Measurements from ENCODE around the gene COL11A2.

COL11A2 gene

DNA sequence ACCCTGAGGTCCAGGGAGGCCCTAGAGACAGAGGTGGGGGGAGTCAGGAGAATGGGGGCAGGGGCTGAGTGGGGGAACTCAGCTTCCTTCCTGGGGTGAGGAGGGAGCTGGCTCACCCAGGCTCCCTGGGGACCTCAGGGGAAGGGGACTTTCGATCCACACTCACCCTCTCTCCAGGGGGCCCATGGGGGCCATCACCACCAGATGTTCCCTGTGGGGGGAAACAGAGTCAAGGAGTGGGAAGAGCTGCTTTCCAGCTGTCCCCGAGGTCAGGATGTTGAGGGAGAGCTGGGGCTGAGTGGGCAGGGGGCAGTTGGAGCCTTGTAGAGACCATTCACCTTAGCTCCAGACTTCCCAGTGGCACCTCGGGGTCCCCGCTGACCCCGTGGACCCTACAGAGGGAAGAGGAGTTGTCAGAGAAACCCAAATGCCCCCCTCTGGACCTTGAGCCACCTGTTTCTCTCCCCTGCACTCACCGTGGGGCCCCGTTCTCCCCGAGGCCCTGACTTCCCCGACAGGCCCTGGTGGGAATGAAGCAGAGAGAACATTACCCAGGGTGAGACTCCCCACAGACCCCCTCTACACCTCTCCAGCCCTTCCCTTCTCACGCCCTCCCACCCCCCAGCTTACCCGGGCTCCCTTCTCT is 18.6 kb downstream of the COL11A2 start:
- Histone ChIP-seq H3K27ac (no peak overlapping the region), H3K9me3 (ENCODE audit: severe bottlenecking) (no peaks in the 10 kb centered on the region), H3K4me3 (ENCODE audit: low read depth, low read length) (no peak overlapping the region), H3K36me3 (no peaks in the 10 kb centered on the region; the same call in 1 of the 2 replicates), H3K27me3 (ENCODE audit: insufficient read depth, low read depth, severe bottlenecking) (no peaks in the 10 kb centered on the region)
- no peak for DNase-seq
- TF ChIP-seq, protein P1, sequence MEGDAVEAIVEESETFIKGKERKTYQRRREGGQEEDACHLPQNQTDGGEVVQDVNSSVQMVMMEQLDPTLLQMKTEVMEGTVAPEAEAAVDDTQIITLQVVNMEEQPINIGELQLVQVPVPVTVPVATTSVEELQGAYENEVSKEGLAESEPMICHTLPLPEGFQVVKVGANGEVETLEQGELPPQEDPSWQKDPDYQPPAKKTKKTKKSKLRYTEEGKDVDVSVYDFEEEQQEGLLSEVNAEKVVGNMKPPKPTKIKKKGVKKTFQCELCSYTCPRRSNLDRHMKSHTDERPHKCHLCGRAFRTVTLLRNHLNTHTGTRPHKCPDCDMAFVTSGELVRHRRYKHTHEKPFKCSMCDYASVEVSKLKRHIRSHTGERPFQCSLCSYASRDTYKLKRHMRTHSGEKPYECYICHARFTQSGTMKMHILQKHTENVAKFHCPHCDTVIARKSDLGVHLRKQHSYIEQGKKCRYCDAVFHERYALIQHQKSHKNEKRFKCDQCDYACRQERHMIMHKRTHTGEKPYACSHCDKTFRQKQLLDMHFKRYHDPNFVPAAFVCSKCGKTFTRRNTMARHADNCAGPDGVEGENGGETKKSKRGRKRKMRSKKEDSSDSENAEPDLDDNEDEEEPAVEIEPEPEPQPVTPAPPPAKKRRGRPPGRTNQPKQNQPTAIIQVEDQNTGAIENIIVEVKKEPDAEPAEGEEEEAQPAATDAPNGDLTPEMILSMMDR (IDR thresholded peaks at IDR 0.05; ENCODE audit: low read depth, low read length): no peak

GRCh38 chr6:33172688-33173534 is 19.4 kb downstream of the COL11A2 start:
- peak; percentile 50 for DNase-seq
- no peak overlapping the region for H3K4me3 ChIP-seq (ENCODE audit: low read depth, low read length)

GRCh38 chr6:33171880-33172687 is 20.2 kb downstream of the COL11A2 start:
- Histone ChIP-seq H3K36me3 (no peaks in the 10 kb centered on the region; the same call in 1 of the 2 replicates), H3K27me3 (ENCODE audit: insufficient read depth, low read depth, severe bottlenecking) (no peaks in the 10 kb centered on the region), H3K27ac (no peak overlapping the region), H3K9me3 (ENCODE audit: severe bottlenecking) (no peaks in the 10 kb centered on the region), H3K4me3 (ENCODE audit: low read depth, low read length) (no peak overlapping the region)
- TF ChIP-seq, protein P1 (IDR thresholded peaks at IDR 0.05; ENCODE audit: low read depth, low read length): no peak
- no peak for DNase-seq

More at GRCh38 chr6:33172688-33173534, 19.4 kb downstream of the COL11A2 start:
- TF ChIP-seq, protein P1 (IDR thresholded peaks at IDR 0.05; ENCODE audit: low read depth, low read length): peak; percentile 74
- Histone ChIP-seq H3K27me3 (ENCODE audit: insufficient read depth, low read depth, severe bottlenecking) (no peaks in the 10 kb centered on the region), H3K27ac (no peak overlapping the region), H3K9me3 (ENCODE audit: severe bottlenecking) (no peaks in the 10 kb centered on the region), H3K36me3 (no peaks in the 10 kb centered on the region; the same call in 1 of the 2 replicates)

DNA sequence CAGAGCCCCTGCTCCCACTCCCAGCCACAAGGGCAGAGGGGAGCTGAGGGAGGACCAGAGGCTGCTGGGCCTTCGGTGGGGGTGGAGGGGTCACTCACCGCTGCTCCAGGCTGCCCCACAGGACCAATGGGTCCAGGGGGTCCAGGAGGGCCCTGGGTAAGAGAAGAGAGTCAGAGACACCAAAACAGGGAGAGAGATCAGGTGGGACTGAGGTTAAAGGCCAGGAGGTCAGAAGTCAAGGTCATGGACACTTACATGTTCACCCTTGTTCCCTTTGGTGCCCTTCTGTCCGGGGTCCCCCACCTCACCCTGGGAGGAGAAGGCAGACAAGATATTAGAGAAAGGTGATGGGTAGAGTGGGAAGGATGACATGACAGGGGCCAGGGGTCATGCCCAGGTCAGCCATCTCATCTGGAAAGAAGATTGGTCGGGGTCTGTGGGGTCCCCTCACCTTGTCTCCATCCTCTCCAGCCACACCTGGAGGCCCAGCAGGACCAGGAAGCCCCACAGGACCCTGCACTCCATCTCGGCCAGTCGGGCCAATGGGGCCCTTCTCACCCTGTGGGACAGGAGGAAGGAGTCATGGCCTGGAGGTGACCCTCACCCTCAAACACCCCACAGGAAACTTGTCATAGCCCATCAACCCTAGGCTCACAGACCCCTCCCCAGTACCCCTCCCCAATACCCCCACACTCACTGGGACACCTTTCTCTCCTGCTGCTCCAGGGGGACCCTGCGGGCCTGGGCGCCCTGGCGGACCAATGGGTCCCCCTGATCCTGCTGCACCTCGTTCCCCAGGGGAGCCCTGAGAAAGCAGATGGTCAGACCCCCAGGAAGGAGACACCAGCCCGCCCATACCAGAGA is 21.0 kb downstream of the COL11A2 start:
- no peak for DNase-seq
- Histone ChIP-seq H3K36me3 (no peaks in the 10 kb centered on the region; the same call in 1 of the 2 replicates), H3K9me3 (ENCODE audit: severe bottlenecking) (no peaks in the 10 kb centered on the region), H3K4me3 (ENCODE audit: low read depth, low read length) (no peak overlapping the region), H3K27ac (no peak overlapping the region), H3K27me3 (ENCODE audit: insufficient read depth, low read depth, severe bottlenecking) (no peaks in the 10 kb centered on the region)
- TF ChIP-seq, protein P1 (IDR thresholded peaks at IDR 0.05; ENCODE audit: low read depth, low read length): no peak
